NCI-H1436 treated with DMSO at 0.1 percent for 48 hours (cell line): ENCODE data around the gene EPHA8.

Source experiments
- DNase-seq: peaks from one replicate; lab custom pipeline; 2025; lab: John Stamatoyannopoulos, UW

EPHA8 gene

DNA sequence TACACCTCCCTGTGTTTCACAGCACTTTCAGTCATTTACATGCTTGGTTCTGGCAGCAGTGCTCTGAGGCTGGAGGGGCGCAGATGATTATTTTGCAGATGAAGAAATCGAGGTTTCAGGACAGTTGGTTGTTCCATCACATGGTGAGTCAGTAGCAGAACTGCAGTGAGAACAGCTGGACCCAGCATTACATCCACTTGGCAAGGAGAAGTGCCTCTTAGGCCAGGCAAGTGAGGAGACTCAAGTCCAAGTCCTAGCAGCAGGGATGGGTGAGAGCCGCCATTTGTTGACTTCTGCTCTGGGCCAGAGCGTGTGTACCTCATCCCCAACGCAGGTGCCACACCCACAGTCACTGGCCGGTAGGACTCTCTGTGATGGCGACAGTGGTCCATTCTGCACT, 26.8 kb upstream of the EPHA8 start:
- no peak for DNase-seq

DNA sequence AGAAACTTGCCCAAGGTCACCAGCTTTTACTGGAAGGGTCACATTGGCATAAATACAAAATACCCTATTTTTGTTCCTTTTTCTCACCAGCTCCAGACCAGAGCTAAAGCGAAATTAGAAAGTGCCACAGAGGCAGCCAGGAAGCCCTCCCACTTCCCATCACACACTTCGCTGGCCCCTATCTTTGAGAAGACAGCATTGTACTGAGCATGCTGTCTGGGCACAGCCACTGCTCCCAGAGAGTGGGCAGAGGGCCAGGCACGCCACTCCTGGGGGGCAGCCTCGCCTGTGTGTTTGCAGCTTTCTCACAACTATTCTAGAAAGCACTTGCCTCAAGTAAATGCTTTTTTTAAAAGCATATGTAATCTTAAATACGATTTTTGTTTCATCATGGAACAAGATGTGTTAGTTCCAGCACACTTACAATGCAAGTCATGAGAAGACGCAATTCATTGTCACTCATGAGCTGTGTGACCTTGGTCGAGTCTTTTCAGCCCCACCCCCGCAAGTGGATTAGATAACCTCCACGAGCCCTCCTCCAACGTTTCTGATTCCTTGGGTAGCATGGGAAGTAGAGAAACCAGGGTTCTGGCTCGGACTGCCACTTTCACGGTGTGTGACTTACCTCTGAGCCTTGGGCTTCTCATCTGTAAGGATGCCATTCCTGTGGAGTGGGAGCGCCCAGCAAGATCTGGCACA, 25.7 kb upstream of the EPHA8 start:
- no peak for DNase-seq

DNA sequence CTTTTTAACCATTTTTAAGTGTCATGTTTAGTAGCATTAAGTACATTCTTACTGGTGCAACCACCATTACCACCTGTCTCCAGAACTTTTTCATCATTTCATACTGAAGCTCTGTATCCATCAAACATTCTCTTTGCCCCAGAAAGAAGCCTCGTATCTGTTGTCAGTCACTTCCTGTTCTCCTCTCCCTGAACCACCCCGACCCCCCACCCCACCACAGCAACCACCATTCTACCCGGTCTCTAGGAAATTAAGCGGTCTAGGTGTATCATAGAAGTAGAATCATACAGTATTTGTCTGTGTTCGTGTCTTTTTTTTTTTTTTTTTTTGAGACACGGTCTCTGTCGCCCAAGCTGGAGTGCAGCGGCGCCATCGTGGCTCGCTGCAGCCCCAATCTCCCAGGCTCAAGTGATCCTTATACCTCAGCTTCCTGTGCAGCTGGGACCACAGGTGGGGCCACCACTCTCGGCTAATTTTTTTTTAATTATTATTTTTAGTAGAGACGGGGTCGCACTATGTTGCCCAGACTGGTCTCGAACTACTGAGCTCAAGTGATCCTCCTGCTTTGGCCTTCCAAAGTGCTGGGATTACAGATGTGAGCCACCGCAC, 23.7 kb upstream of the EPHA8 start:
- DNase-seq: no peak

DNA sequence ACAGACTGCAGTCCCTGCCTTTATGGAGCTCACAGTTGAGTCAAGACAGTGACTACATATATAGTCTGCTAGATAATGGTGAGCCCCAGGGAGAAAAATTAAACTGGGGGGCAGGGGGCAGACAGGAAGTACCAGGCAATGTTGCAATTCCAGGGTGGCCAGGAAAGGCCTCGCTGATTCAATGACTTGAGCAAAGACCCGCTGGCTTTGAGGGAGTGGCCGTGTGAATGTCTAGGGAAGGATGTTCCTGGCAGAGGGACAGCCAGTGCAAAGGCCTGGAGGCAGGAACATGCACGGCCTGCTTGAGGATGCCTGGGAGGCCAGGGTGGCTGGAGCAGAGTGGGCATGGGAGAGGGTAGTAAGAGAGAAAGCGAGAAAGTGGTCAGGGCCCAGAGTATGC, 23.0 kb upstream of the EPHA8 start:
- no peak for DNase-seq

DNA sequence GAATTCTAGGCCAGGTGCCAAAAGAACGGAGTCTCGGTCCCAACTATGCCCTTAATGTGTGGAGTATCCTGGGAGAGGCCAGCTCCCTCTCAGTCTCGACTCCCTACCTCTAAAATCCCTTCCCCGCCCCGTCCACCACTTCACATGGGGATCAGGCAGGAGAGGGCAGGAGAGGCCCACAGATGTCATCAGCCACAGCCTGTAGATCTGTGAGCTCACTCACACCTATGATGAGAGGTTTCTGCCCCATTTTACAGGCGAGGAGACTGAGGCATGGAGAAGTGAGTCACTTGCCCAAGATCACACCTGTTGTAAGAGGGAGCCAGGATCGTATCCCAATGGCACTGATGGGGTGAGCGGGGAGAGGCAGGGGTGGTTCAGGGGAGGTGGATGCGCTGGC, 20.4 kb upstream of the EPHA8 start:
- no peak for DNase-seq

DNA sequence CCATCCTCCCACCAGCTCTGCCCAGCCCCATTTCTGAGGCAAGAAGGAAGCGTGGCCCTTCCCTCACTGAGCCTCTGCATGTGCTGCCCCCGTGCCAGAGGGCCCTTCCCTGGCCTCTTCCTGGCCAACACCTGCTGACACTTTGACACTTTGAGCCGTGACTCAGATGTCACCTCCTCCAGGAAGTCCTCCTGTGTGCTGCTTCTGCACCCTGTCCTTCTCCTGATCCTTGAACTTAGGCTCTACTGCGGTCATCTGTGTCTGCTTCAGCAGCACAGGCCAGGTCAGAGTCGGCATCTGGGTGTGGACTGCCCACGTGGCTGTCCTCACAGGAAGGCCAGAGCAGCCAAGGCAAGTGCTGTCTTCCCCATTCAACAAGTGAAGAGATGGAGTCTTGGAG, 19.6 kb upstream of the EPHA8 start:
- DNase-seq: no peak

DNA sequence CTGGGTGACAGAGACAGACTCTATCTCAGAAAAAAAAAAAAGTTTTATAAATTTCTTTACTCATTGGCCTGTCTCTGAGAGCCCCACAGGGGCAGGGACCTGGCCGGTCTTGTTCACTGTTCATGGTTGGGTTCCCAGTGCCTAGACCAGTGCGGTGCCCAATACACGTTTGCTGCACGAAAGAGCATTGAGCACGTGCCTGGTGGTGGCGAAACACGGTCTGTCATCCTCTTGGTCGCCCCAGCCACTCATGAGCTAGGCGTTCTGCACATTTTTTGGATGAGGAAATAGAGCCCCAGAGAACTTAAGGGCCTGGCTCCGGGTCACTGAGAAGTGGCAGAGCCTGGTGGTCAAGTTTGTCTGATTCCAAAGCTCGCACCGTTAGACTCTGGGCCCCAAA, 18.7 kb upstream of the EPHA8 start:
- no peak for DNase-seq

DNA sequence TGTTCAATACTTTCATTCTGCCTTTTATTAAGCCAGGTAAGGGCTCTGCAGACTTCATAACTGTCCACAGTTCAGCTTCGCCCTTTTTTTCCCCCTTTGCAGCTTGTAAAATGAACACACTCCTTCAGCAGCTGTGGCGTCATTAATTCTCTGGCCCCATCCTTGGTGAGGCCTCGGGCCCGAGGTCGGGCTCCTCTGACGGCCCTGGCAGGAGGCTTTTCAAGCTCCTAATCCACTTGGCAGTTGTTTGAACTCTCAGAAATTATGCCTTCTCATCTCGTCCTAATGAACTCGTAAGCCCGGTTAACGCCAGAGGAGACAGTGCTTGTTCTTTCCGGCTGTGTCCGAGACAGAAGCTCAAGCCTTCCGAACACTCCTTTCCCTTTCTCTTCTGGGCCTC, 18.1 kb upstream of the EPHA8 start:
- DNase-seq: no peak

DNA sequence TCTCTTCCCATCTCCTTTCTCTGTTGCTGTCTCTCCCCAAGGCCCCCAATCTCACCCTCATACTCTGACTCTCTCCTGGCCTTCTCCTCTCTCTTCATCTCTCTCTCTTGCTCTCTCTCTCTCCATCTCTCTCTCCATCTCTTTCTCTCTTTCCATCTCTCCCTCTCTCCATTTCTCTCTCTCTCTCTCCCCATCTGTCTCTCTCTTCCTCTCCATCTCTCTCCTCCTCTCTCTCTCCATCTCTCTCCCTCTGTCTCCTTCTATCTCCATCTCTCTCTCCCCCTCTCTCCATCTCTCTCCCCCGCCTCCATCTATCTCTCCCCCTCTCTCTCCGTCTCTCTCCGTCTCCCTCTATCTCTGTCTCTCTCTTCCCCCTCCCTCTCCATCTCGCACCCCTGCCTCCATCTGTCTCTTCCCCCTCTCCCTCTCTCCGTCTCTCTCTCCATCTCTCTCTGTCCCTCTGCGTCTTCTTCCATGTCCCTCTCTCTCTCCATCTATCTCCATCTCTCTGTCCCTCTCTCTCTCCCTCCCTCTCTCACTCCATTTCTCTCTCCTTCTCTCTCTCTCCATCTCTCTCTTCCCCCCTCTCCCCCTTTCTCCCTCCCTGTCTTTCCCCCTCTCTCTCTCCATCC, 16.0 kb upstream of the EPHA8 start:
- no peak for DNase-seq

DNA sequence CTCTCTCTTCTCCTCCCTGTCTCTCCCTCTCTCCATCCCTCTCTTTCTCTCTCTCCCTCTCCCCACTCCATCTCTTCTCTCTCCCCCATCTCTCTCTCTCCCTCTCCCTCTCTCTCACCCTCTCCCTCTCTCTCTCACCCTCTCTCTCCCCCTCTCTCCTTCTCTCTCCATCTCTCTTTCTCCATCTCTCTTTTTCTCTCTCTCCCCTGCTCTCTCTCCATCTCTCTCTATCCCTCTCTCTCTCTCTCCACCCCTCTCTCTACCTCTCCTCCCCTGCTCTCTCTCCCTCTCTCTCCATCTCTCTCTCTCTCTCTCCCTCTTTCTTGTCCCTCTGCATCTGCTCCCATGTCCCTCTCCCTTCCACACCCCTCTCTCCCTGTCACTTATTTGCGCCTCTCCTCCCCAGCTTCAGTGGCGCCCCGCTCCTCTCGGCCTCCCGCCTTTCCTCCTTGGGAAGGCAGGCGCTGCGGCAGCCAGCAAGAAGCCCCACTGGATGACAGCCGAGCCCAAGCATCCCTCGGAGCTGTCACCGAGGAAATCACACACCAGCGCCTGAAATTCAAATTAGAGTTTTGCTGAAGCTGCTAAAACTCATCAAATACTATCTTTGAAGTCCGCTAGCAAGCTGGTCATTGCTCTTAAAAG, 15.3 kb upstream of the EPHA8 start:
- no peak for DNase-seq

DNA sequence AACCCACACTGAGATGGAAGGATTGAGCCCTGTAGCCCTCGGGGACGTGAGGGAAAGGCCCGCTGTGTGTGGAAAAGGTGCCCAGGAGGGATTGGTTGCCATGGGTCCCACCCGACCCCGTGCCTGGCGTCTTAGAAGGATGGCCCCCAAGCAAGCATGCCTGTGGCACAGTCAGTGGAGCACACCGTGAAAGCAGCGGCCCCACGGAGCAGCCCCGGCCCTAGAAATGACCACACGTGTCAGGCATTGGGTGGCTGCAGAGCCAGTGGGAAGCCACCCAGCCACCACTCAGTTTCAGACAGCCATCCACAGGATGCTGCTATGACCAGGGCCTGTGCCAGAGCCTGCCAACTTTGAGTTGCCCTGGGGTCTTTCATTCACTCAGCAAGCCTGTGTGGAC, 13.3 kb upstream of the EPHA8 start:
- no peak for DNase-seq

DNA sequence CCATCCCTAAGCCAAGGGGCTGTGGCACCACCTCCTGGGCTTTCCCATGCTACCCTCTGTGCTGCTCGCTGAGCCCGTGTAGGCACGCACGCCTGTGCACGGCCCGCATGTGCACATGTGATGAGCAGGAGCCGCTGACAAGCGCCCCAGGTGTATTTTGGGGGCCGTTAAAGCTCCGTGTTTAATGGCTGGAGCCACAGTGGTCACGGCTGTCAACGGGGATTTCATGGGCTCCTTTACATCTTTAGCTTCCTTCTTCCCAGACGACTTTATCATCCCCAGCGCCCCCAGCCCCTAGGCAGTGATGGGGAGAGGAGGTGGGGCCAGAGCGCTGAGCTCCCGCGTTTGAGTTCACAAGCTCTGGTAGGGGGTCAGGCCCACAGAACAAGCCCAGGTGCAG, 11.7 kb upstream of the EPHA8 start:
- no peak for DNase-seq

DNA sequence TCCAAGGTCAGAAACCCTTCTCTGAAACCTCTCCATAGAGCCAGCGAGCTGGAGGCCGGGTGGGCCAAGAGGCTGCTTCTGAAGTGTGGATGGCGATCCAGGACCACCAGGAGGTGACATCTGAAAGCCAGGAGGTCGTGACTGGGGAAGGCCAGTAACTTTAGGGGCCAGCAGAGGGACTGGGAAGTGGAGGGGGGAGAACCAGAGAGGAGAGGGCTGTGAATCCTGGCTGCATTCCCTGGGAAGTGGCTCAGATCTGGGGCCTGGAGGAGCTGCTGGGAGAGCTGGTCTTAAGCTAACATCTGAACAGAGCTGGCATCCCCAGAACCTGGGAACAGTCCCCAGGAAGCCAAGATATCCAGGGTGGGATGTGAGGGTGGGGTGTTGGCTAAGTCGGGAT, 11.3 kb upstream of the EPHA8 start:
- DNase-seq: no peak

DNA sequence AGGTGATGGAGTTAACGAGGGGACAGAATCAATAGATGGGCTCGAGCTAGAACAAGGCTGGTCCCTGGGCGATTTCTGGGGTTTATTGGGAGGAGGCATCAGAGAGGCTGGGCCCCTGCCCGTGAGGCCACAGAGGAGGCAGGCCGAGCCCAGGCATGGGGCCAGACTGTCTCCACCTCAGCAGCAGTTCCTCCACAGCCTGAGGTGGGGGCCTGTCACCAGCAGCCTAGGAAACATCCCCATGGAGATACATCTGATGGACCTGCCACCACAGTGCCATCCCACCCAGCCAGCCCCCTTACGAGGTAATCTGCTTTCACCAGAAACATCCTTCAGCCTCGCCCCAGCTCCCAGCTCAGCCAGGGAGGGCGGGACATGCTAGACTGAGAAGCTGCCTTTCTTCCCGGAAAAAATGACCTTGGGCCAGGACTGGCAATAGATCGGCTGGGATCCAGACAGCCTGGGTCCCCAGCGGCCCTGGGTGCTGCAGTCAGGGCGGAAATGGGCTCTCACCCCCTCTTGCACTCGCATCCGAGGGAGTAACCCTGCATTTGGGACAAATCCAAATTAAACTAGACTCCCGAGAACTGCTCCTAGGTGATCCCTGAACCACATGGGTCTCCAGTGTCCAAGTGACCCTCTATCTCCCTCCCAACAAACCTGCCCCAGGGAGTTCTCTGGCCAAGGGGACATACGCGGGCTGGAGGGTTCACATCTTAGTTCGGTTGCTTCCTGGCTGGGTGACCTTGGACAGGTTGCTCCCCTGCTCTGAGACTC, 10.0 kb upstream of the EPHA8 start:
- DNase-seq: no peak

DNA sequence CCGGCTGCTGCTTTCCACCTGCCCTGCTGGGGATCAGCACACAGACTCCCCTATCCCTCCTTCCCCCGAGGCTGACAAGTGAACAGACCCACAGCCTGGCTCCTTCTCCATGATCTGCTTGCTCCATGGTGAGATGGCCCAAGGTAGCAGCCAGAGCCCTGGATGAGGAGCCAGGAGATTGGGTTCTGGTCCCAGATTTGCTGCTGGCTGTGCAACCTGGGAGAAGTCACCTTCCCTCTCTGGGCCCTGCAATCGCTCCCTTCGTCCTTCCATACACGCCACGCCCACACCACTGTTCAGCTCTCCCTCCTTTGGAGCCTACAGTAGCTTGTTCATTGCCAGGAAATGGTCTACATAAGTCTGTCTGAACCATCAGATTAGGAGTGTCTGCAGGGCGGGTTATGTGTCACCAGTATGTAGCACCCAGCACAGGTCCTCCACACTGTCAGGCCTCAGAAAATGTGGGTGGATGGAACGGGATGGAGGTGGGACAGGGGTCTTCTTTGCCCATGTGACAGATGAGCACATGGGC, 9.2 kb upstream of the EPHA8 start:
- DNase-seq: no peak

DNA sequence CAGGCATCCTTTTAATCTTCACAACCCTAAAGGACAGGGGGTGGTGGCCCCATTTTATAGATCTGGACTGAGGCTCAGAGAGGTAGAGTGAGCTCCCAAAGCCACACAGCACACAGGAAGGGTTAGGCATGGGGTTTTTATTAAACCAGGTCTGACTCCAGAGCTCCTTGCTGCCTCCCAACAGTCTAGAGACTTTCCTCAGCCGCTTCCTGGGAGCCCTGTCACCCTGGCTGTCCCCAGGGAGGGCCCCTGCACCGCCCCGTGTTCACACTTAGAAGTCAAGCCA, 8.0 kb upstream of the EPHA8 start:
- DNase-seq: no peak

DNA sequence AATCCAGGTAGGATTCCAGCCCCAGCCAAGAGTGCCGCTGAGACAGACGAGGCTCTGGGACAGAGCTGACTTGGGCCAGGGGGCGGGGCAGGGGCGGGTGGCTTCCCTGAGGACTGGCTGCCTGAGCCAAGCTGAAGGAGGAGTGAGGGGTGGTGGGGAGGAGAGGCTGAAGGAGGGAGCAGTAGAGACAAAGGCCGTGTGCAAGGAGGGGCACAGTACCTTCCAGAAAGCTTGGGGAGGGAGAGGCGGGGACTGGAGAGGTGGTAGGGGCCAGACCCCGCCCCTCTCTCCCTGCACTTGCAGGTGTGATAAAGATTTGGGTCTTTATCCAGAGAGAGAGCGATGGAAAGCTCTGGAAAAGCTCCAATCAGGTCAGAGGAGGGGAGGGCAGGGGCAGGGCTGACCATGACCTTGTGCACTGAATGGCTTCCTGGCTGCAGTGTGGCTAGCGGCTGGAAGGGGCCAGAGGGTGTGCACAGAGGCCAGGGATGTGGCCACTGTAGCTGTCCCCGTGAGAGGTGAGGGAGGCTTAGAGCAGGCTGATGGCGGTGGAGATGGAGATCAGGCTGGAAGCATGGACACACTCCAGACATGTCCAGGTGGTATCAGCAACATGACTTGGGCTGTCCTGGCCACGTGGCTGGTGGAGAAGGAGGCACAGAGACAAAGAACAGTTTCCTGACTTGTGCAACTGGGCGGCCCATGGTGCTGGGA, 6.7 kb upstream of the EPHA8 start:
- no peak for DNase-seq

DNA sequence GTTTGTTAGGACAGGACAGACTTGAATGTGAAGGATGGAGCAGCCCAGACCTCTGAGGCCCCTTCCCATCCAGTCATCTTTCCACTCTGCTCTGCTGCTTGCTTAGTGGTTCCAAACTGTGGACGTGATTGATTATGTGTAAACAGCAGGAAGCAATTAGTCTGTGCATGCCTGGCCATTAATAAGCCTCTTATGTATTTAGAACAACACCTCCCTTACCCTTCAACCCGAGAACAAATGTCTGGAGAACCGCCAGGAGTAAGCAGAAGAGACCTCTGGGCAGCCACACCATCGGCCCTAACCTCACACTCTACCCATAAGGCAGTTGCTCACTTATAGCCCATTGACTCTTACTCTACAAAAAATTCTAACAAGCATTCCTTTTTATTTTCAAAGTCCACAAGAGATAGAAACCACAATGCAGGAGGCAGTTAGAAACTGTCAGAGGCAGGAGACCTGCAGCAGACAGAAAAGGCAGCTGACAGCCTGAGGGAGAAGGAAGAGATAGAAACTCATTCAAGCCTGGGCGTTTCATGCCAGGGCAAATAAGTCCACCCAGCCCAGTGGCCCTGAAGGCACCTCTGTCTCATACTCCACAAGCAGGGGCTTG, 5.8 kb upstream of the EPHA8 start:
- DNase-seq: peak; percentile 13

DNA sequence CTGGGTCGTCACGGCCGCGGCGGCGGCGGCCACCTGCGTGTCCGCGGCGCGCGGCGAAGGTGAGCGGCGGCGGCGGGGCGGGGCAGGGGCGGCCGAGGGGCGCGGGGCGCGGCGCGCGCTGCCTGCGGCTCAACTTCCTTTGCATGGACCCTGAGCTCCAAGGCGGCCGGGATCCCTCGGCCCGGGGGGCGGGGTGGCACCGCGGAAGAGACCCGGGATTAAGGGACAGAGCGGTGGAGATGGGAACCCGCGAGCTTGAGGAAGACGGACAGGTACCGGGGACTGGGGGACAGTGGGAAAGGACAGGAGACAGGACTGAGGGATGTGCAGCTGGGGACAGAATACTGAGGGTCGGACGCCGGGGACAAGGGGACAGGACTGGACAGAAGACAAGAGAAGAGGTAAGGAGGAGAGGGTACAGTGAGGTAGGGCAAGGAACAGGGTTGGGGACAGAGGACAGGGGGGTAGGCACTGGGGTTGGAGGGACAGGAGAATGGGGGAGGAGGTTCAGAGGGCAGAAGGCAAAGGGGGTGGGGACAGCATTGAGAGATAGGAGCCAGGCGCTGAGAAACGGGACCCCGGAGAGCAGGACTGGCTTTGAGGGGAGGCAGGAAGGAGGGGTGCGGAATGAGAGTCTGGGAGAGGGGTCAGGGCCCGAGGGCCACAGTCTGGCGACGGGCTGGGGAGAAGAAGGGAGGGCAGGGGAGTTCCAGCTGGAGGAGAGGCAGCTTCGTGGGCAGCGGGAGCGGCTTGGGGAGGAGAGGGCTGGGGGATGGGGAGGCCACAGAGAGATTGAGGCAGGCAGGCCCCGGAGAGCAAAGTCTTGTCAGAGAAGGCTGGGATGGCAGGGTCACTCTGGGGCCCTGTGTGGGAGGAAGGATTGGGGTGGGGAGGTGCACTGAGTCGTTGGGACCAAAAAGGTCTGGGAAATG, 648 bp downstream of the EPHA8 start:
- no peak for DNase-seq

DNA sequence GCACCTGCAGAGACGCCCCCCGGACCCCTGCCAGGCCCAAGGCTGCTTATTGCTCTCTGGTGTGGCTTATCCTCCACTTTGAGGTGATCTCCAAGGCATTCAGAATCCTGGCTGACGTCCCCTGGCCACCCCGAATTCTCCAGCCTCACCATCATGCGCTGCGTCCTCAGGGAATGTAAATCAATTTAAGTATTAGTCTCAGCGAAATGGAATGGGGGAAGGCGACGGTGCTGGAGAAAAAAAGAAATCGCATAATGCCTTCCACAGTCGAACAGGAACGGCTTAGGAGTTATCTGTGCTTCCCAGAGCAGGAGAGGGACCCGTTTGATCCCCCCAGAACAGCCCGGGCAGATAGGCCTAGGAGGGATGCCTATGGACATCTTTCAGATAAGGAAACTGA, 2.9 kb downstream of the EPHA8 start:
- DNase-seq: no peak
